Rectal smooth muscle tissue (tissue), 1 donor: ENCODE data around the gene S100A7.

Source experiments
- H3K27ac ChIP-seq: one replicate; pipeline ENCODE4 v1.7.0; 2013; ENCODE audit warnings: low read depth, low read length, inconsistent platforms
- H3K27me3 ChIP-seq: one replicate; pipeline ENCODE4 v1.7.0; 2013; ENCODE audit warnings: low read length; ENCODE audit not compliant: control insufficient read depth, insufficient read depth
- H3K36me3 ChIP-seq: one replicate; pipeline ENCODE4 v1.7.0; 2013; ENCODE audit warnings: low read length; ENCODE audit not compliant: control insufficient read depth, insufficient read depth
- H3K4me1 ChIP-seq: one replicate; pipeline ENCODE4 v1.7.0; 2013; ENCODE audit warnings: low read length; ENCODE audit not compliant: control insufficient read depth, insufficient read depth
- H3K4me3 ChIP-seq: one replicate; pipeline ENCODE4 v1.7.0; 2013; ENCODE audit warnings: low read length
- H3K9ac ChIP-seq: one replicate; pipeline ENCODE4 v1.7.0; 2013; ENCODE audit warnings: low read length

S100A7 gene

GRCh38 chr1:153434746-153435455, 25.6 kb downstream of the S100A7 start:
- Histone ChIP-seq H3K4me1 (no peaks in the 10 kb centered on the region), H3K27ac (no peak overlapping the region), H3K27me3 (no peaks in the 10 kb centered on the region), H3K4me3 (no peak overlapping the region), H3K36me3 (no peaks in the 10 kb centered on the region), H3K9ac (no peak overlapping the region)

- no peaks in the 10 kb centered on the region for H3K27me3 ChIP-seq
- H3K36me3 ChIP-seq, result no peaks in the 10 kb centered on the region
- H3K27ac ChIP-seq, result no peak overlapping the region
- no peaks in the 10 kb centered on the region for H3K4me1 ChIP-seq
- H3K9ac ChIP-seq, result no peak overlapping the region
- H3K4me3 ChIP-seq, result no peak overlapping the region
Measured at GRCh38 chr1:153432874-153433681, 27.4 kb downstream of the S100A7 start.

- no peak overlapping the region for H3K4me3 ChIP-seq
- no peaks in the 10 kb centered on the region for H3K27me3 ChIP-seq
- no peaks in the 10 kb centered on the region for H3K4me1 ChIP-seq
- no peaks in the 10 kb centered on the region for H3K36me3 ChIP-seq
- no peak overlapping the region for H3K27ac ChIP-seq
- no peak overlapping the region for H3K9ac ChIP-seq
Measured at GRCh38 chr1:153431928-153432327, 28.5 kb downstream of the S100A7 start.

DNA sequence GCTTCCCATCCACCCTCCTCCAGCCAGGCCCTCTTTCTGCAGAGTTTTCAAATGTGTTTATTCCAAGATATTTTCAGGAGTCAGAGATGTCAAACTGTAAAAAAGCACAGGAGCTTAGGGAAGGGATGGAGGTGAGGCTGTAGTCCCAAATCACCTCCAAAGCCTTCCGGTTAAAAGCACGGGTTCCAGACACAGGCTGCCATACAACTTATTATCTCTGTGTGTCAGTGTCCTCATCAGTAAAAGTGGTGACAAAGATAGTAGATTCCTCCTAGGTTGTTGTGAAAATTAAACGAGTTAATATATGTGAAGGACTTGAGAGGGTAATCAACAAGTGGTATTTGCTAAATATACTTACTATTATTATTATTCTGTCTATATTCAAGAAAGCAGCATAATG, 29.0 kb downstream of the S100A7 start:
- H3K27ac ChIP-seq, result no peak overlapping the region
- no peak overlapping the region for H3K4me3 ChIP-seq
- no peaks in the 10 kb centered on the region for H3K36me3 ChIP-seq
- H3K9ac ChIP-seq, result no peak overlapping the region
- H3K4me1 ChIP-seq, result no peaks in the 10 kb centered on the region
- H3K27me3 ChIP-seq, result no peaks in the 10 kb centered on the region

DNA sequence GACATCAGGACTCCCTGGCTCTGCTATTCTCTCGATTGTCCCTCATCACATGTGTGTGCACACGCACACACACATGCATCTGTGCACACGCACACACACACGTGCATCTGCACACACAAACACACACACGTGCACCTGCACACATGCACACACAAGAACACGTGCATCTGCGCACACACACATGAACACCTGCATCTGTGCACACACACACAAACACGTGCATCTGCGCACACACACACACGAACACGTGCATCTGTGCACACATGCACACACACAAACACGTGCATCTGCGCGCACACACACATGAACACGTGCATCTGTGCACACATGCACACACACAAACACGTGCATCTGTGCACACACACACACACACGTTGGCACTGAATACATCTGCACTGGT, 29.4 kb downstream of the S100A7 start:
- Histone ChIP-seq H3K27me3 (no peaks in the 10 kb centered on the region), H3K4me1 (no peaks in the 10 kb centered on the region), H3K36me3 (no peaks in the 10 kb centered on the region), H3K27ac (no peak overlapping the region), H3K9ac (no peak overlapping the region), H3K4me3 (no peak overlapping the region)

DNA sequence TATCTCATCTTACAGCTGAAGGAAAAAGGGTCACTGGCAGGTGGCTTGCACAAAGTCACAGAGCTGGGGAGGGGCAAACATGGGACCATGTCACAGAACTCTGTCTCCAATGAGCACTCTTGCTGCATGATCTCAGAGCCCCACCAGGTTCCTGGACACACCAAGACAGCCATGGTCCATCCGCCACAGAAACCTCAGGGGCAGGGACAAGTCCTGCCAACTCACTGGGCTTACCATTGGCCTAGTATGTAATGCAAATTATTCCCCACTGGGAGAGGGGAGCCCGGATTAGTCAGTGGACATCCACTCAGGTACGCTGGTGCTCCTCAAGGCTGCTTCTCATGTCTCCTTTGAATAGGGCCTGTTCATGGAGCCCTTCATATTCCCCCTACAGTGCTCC, 29.9 kb downstream of the S100A7 start:
- H3K4me3 ChIP-seq, result no peak overlapping the region
- no peaks in the 10 kb centered on the region for H3K36me3 ChIP-seq
- no peaks in the 10 kb centered on the region for H3K27me3 ChIP-seq

DNA sequence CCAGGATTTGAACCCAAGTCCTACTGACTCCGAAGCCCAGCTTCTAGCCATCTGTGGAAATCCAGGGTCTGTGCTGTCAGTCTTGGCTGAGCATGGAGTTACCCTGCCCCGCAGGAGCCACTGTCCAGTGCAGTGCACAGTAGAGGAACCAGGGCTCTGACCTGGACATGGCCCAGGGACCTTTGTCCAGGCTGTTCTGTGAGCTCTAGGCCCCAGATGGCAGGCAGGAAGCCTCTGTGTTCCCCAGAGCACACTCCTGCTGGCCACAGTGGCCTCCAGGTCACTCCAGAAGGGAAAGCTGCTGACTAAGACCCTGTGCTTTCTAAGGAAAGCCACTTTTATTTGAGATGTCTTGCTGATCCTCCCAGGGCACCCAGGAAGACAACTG, 30.3 kb downstream of the S100A7 start:
- Histone ChIP-seq H3K36me3 (no peaks in the 10 kb centered on the region), H3K9ac (no peak overlapping the region), H3K4me1 (no peaks in the 10 kb centered on the region), H3K27ac (no peak overlapping the region), H3K27me3 (no peaks in the 10 kb centered on the region), H3K4me3 (no peak overlapping the region)

More for the DNA sequence above, 29.9 kb downstream of the S100A7 start:
- Histone ChIP-seq H3K9ac (no peak overlapping the region), H3K27ac (no peak overlapping the region), H3K4me1 (no peaks in the 10 kb centered on the region)

GRCh38 chr1:153429266-153430165, 30.9 kb downstream of the S100A7 start:
- H3K9ac ChIP-seq, result no peak overlapping the region
- no peak overlapping the region for H3K27ac ChIP-seq
- H3K4me1 ChIP-seq, result no peaks in the 10 kb centered on the region
- no peak overlapping the region for H3K4me3 ChIP-seq
- no peaks in the 10 kb centered on the region for H3K27me3 ChIP-seq
- no peaks in the 10 kb centered on the region for H3K36me3 ChIP-seq

DNA sequence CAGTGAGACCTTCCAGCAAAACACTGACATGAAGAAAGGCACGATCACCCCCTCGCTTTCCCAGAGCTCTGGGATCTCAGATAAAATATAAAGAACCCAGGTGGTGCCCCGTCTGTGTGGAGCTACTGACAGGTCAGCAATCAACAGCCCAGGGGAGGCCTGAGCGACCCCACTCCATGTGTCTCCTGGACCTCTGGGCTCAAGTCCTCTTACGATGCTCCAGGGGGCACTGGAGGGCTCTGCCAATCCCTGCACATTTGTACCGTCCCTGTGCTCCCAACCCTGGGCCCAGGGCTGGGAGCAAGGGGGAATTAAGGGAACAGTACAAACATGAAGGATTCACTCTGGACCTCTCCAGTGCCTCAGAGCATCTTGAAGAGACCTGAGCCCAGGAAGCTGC, 31.7 kb downstream of the S100A7 start:
- Histone ChIP-seq H3K4me3 (no peak overlapping the region), H3K9ac (no peak overlapping the region), H3K27ac (no peak overlapping the region), H3K4me1 (no peaks in the 10 kb centered on the region), H3K36me3 (no peaks in the 10 kb centered on the region), H3K27me3 (no peaks in the 10 kb centered on the region)

- Histone ChIP-seq H3K27ac (no peak overlapping the region), H3K4me3 (no peak overlapping the region), H3K36me3 (no peaks in the 10 kb centered on the region), H3K27me3 (no peaks in the 10 kb centered on the region), H3K9ac (no peak overlapping the region), H3K4me1 (no peaks in the 10 kb centered on the region)
Measured at GRCh38 chr1:153428073-153428638, 32.3 kb downstream of the S100A7 start.

DNA sequence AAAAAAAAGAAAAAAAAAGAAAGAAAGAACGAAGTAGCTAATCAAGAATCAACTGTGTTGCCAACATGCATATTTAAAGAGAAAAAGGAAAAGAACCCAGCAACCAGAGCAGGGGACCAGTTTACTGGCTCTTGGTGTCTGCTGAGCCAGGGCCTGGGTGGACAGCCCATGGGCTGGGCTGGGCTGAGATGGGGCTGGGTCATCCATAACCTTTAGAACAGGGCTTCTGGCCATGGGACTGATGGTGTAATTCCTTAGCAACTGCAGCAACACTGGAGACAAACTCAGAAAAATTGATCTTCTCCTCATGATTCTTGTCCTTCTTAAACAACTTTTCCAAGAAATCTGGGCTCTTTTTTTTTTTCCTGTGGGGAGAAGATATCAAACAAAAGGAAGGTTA, 33.6 kb downstream of the S100A7 start:
- no peak overlapping the region for H3K27ac ChIP-seq
- H3K9ac ChIP-seq, result no peak overlapping the region
- no peaks in the 10 kb centered on the region for H3K27me3 ChIP-seq
- H3K4me1 ChIP-seq, result no peaks in the 10 kb centered on the region
- no peaks in the 10 kb centered on the region for H3K36me3 ChIP-seq
- H3K4me3 ChIP-seq, result no peak overlapping the region

DNA sequence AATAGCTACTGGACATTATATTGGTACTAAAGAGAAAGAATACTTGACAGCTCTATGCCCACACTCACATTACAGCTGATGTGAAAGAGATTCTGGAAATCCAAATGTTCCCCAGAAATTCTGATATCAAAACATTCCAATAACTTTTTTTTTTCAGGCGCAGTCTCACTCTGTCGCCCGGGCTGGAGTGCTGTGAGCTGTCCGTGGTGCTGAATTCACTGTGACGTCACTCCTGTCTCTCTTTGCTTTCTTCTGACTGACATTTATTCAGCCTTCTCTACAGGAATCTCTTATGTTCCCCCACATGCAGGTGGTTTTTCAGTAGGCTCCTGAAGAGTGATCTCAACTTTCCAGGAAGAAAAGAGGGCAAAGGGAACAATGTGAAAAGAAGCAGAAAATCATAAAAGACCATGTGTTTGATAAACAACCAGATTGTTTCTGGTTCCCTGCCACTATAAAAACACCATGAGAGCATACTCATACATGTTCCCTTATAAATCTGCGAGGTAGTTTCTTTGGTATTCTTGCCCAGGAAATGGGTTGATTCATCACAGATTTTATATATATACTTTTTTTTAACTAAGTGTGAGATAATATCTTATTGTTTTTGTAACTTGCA, 37.9 kb downstream of the S100A7 start:
- Histone ChIP-seq H3K4me1 (no peaks in the 10 kb centered on the region), H3K4me3 (no peak overlapping the region), H3K9ac (no peak overlapping the region), H3K36me3 (no peaks in the 10 kb centered on the region), H3K27ac (no peak overlapping the region), H3K27me3 (peaks cover 2% of the 10 kb centered on the region)
